Large intestine (tissue), 12 donors: ENCODE data around the gene CCDC192. TPM values are rescaled to one million over a fixed set of nuclear protein-coding genes. Genes with fewer than 3 reads are reported as not detected.

Experiments used
- DNase-seq, 2 donors: peaks; one replicate each; pipeline versions ENCODE4 v3.0.0 to v3.0.0-alpha.2; 2013
- H3K27ac ChIP-seq: one replicate; pipeline ENCODE4 v1.5.1; 2013; ENCODE audit warnings: low read length
- H3K27me3 ChIP-seq: 2 replicates; pipeline ENCODE4 v1.6.1; 2013; ENCODE audit warnings: low read length; ENCODE audit not compliant: control insufficient read depth, insufficient read depth
- H3K36me3 ChIP-seq: 2 replicates; pipeline ENCODE4 v1.6.1; 2013; ENCODE audit warnings: low read length; ENCODE audit not compliant: control insufficient read depth, insufficient read depth
- H3K4me1 ChIP-seq: one replicate; pipeline ENCODE4 v1.6.1; 2013; ENCODE audit warnings: low read length; ENCODE audit not compliant: control insufficient read depth, insufficient read depth
- H3K4me3 ChIP-seq: one replicate; pipeline ENCODE4 v1.5.1; 2013; ENCODE audit warnings: low read length
- H3K9me3 ChIP-seq: one replicate; pipeline ENCODE4 v1.6.1; 2013; ENCODE audit warnings: mild to moderate bottlenecking, low read depth, low read length, moderate library complexity; ENCODE audit not compliant: control insufficient read depth
- WGBS: methylation state at CpG from one replicate; pipeline ENCODE4 v1.1.5; 2013; ENCODE audit warnings: low lambda C conversion rate; ENCODE audit not compliant: insufficient coverage; 5-methylcytosine and 5-hydroxymethylcytosine counted together
- long read RNA-seq, 11 donors: transcript quantifications; one replicate each; lab custom pipeline, GENCODE V29; 2026
- polyA plus RNA-seq: library from polyadenylated mRNA; unstranded; fragments of 120-200 nt; gene quantifications from one replicate; pipeline ENCODE4 v1.2.1, GENCODE V29; 2013

CCDC192 gene, protein sequence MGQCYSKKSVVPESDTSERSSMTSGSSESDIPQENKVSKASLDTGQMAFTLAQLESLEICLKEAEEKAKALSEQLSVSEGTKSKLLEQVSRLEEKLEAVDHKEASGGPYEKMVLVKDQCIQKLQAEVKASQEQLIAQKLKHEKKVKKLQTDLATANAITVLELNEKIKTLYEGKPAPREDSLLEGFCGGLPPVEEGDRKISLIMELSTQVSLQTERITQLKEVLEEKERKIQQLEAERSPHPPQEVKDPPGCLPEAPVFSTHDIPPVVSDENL
- 0.39 TPM for polyA plus RNA-seq
- long read RNA-seq, donor 1: 0 reads
- long read RNA-seq, donor 2: 0 reads
- long read RNA-seq, donor 3, partial matches to known transcripts: 0 of 10 reads
- long read RNA-seq, donor 3, other reads (novel, unspliced or antisense): 10 of 10 reads
- long read RNA-seq, donor 4: 0 reads
- long read RNA-seq, donor 5: 0 reads
- long read RNA-seq, donor 6: 0 reads
- long read RNA-seq, donor 7: 0 reads
- long read RNA-seq, donor 8: 0 reads
- long read RNA-seq, donor 9: 0 reads
- long read RNA-seq, donor 10: 0 reads
- long read RNA-seq, donor 11, partial matches to known transcripts: 0 of 6 reads
- long read RNA-seq, donor 11, other reads (novel, unspliced or antisense): 6 of 6 reads

GRCh38 chr5:127702926-127703561 lies at the start of gene CCDC192:
TSS of gene CCDC192 (plus strand) at chr5:127703391. CDS start at chr5:127703446, 55 bp downstream.
- Histone ChIP-seq H3K27me3 (no peaks in the 10 kb centered on the region), H3K36me3 (no peaks in the 10 kb centered on the region), H3K4me3 (no peak within 1 kb of the TSS), H3K27ac (no peak within 1 kb of the TSS), H3K9me3 (no peaks in the 10 kb centered on the region), H3K4me1 (peaks cover 7% of the 10 kb centered on the region)
- DNase-seq: no peak
- WGBS: 80% methylated on average over 1 of the region's 5 CpGs

DNA sequence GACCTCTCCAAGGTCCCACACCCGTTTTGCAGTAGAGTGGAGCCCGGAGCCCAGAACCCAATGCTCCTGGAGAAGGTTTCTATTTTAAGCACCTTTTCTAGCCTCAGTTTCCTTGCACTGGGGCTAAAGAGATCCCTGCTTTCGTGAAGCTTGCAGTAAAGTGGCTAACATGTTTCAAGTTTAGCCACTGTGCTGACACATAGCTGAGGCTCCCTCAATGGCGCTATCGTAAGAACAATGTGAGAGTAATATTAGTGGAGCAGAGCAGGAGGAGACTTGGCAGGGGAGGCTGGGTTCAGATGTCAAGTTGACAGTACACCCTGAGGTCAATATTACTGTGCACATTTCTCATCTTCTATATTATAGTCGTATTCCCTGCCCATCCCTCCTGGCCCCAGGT lies 46.4 kb upstream of the CCDC192 start:
- H3K9me3 ChIP-seq: no peaks in the 10 kb centered on the region
- no CpG with 5 or more reads among the region's 6 CpGs for WGBS
- H3K4me1 ChIP-seq: no peaks in the 10 kb centered on the region
- H3K27ac ChIP-seq: no peak overlapping the region
- peaks cover 2% of the 10 kb centered on the region for H3K27me3 ChIP-seq
- no peaks in the 10 kb centered on the region for H3K36me3 ChIP-seq
- H3K4me3 ChIP-seq: no peak overlapping the region
- no peak for DNase-seq

DNA sequence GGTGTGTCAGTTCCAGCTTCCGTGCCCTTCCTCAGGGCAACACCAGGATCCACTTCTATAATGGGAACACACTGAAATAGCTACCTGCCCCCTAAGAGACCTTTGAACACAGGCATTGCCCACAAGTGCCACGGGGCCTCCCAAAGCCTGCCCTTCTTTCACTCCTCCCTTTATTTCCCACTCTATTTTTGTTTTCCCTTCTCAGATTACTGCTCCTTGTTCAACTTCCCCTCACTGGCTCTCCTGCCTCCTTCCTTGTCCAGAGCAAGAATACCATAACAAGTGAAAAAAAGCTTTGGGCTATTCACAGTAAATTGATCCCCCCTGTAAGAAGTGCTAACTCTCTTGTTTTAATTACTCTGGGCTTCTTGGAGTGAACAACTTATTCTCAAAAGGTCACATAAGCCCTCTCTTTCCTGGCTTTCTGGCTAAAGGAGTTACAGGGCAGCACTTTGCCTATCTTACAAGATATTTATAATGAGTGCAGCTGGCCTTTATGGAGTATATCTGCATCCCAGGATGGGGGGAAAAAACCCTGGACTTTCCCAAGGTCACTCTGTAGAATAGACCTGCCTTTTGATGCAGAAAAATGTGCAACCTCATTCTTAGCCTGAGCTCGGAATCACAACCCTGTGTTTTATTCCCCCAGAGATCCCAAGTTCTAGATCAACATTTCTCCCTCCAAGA lies 43.0 kb upstream of the CCDC192 start:
- H3K4me1 ChIP-seq: no peaks in the 10 kb centered on the region
- no peaks in the 10 kb centered on the region for H3K27me3 ChIP-seq
- H3K36me3 ChIP-seq: no peaks in the 10 kb centered on the region
- H3K9me3 ChIP-seq: no peaks in the 10 kb centered on the region
- no peak overlapping the region for H3K27ac ChIP-seq
- H3K4me3 ChIP-seq: no peak overlapping the region
- DNase-seq: no peak
- WGBS: 0% methylated on average over 1 of the region's 3 CpGs

DNA sequence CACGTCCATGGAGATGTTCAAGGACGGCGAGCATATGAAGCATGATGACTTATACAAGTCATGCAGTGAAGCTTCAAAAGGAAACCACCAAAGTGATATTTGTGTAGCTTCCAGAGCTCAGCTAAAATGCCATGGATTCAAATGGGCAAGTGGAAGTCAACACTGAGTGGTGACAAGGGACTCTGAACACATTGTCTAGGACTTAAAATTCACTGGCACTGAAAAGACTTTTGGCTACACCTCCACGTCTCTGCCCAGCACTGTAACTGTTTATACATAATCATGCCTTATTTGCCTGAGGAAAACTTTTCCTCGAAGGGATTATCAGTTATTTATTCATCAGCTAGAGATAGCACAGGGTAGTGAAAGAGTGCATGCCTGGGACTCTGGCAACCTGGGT lies 39.1 kb upstream of the CCDC192 start:
- no peak overlapping the region for H3K27ac ChIP-seq

GRCh38 chr5:127665641-127666040 lies 37.5 kb upstream of the CCDC192 start:
- Histone ChIP-seq H3K36me3 (no peaks in the 10 kb centered on the region), H3K4me1 (no peaks in the 10 kb centered on the region), H3K27ac (no peak overlapping the region), H3K9me3 (no peaks in the 10 kb centered on the region), H3K27me3 (no peaks in the 10 kb centered on the region), H3K4me3 (no peak overlapping the region)
- no peak for DNase-seq

More for the DNA sequence above, 39.1 kb upstream of the CCDC192 start:
- no peak for DNase-seq
- Histone ChIP-seq H3K9me3 (no peaks in the 10 kb centered on the region), H3K4me1 (no peaks in the 10 kb centered on the region), H3K4me3 (no peak overlapping the region), H3K36me3 (no peaks in the 10 kb centered on the region), H3K27me3 (no peaks in the 10 kb centered on the region)
- no CpG with 5 or more reads among the region's 5 CpGs for WGBS

- no peak overlapping the region for H3K4me3 ChIP-seq
- H3K4me1 ChIP-seq: no peaks in the 10 kb centered on the region
- no peaks in the 10 kb centered on the region for H3K27me3 ChIP-seq
- no peak for DNase-seq
- no peaks in the 10 kb centered on the region for H3K9me3 ChIP-seq
- H3K27ac ChIP-seq: no peak overlapping the region
- 93% methylated on average over 2 of the region's 3 CpGs for WGBS
- no peaks in the 10 kb centered on the region for H3K36me3 ChIP-seq
Observed at GRCh38 chr5:127666043-127666716, 37.0 kb upstream of the CCDC192 start.

DNA sequence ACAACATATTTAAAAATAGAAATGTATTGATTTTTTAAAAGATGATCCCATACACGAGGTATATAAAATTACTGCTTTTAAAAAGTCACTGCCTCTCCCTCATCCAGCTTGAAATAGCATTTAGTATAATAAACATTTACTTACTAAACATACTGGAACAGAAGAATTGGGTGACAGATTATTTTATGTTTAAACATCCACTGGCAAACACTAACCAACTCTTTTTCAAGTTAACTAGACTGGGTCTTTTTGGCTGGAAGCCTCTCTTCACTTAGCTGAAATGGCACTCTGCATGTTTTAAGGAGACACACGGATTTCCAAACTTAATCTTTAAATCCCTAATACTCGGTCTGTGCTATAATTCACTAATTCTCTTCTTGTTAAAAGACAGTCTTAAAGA lies 35.3 kb upstream of the CCDC192 start:
- DNase-seq: no peak
- H3K9me3 ChIP-seq: no peaks in the 10 kb centered on the region
- no peak overlapping the region for H3K27ac ChIP-seq
- no peak overlapping the region for H3K4me3 ChIP-seq
- H3K27me3 ChIP-seq: no peaks in the 10 kb centered on the region
- H3K4me1 ChIP-seq: no peaks in the 10 kb centered on the region
- WGBS: 0% methylated on average over 1 of the region's 3 CpGs
- no peaks in the 10 kb centered on the region for H3K36me3 ChIP-seq

GRCh38 chr5:127671218-127671617 lies 32.0 kb upstream of the CCDC192 start:
- H3K27me3 ChIP-seq: no peaks in the 10 kb centered on the region
- no peak overlapping the region for H3K4me3 ChIP-seq
- no peak for DNase-seq
- WGBS: 100% methylated on average over 1 of the region's 6 CpGs
- no peaks in the 10 kb centered on the region for H3K9me3 ChIP-seq
- no peaks in the 10 kb centered on the region for H3K4me1 ChIP-seq
- no peak overlapping the region for H3K27ac ChIP-seq
- H3K36me3 ChIP-seq: no peaks in the 10 kb centered on the region

DNA sequence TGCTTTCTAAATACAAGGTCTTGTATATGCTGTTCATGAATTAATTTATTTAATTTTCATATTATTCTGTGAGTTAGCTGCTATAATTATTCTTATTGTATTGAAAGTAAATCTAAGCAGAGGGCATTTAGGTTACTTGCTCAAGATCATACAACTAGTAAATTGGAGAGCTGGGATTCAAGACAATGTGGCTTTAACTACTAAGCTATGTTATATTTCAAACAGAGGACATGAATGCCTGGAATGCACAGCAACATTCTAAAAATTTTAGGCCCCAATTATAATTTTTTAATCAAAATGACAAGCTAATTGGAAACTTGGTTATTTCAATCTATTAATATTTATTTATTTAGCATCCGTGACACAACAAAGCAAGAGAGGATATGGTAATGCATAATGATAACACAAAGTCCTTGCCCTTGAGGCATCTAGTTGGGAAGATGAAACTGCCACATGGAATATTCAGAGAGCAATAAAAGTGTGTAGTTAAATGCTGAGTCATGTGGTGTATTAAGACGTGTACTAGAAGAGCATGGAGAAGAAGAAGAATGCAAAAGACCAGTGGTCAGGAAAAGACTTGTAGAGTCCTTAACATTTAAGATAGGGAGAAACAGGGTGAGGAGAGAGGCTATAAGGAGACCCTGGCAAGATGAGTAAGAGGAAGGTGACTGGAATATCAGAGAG lies 29.9 kb upstream of the CCDC192 start:
- 48% methylated on average over 2 of the region's 2 CpGs for WGBS
- no peaks in the 10 kb centered on the region for H3K9me3 ChIP-seq
- no peaks in the 10 kb centered on the region for H3K27me3 ChIP-seq
- no peaks in the 10 kb centered on the region for H3K4me1 ChIP-seq
- no peak overlapping the region for H3K4me3 ChIP-seq
- no peaks in the 10 kb centered on the region for H3K36me3 ChIP-seq
- H3K27ac ChIP-seq: no peak overlapping the region
- DNase-seq: no peak
